ENCODE results near the gene ELFN1.

Gene ELFN1

DNA sequence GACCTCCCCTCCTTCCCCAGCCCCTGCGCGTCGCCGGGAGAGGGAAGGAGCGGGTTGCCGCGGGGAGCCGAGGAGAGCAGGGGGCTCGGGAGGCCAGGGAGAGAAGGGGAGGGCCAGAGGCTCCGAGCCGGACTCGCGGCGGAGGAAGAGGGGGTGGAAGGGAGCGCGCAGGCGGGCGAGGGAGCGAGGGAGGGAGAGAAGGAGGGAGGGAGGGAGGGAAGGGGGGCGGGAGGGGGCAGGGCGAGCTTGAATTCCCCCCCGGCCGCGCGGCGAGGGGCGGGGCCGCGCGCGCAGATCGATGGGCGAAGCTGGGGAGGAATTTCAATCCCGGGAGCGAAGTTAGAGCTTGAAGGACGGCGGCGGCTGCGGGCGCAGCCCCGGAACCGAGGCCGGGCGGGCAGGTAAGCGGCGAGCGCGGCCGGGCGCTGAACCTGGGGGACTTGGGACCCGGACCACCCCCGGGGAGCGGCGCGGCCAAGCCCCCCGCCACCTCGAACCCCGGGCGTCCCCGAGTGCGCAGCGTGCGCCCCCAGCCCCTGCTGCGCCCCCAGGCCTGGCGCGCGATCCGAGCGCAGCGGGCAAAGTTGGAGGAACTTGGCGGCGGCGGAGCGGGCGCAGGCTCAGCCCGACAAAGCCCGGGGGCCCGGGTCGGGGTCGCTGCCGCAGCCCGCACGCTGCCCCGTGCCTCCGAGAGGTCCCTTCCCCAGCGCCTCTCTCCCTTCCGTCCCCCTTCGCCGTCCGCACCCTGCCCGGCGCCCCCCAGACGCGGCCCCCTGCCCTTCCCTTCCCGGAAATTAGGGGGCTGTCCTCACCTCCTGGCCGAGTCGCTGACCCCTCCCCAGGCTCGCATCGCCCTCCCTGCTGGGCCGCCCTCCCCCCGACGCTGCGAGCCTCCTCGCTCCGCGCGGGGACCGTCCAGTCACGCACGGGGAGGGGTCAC, at the start of gene ELFN1:
TSS of gene ELFN1 (plus strand) at position 324 of the 940 bp plus-strand sequence. CDS start 74,320 bp downstream, outside the sequence.
- Mint-ChIP-seq H3K27ac (no peak within 1 kb of the TSS), H3K9me3 (no peaks in the 10 kb centered on the region), H3K4me3 (peak within 1 kb of the TSS; percentile 50), H3K27me3 (peaks cover 14% of the 10 kb centered on the region), H3K4me1 (peaks cover 6% of the 10 kb centered on the region), H3K36me3 (no peaks in the 10 kb centered on the region)
- no peak for ATAC-seq (ENCODE audit: low read depth)
- DNase-seq (ENCODE audit: low spot score in 2 of 2), result no peak

DNA sequence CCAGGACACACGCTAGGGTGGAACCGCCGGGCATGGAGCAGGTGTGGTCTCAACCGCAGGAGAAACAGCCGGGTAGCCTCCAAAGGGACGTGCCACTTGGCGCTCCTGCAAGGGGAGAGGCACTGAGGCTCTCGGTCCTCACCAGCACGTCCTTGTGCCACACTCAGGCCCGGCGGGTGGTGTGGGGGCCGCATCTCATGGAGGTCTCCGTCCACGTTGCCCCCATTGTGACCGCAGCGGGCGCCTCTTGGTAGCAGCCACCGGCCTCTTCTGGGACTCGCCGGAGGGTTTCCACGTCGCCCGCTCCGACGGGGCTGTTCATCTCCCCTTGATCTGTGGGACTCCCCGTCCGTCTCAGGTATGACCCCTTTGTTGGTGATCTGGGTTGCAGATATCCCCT, 49.2 kb upstream of the ELFN1 start:
- Mint-ChIP-seq H3K36me3 (no peaks in the 10 kb centered on the region), H3K9me3 (no peaks in the 10 kb centered on the region), H3K4me1 (peaks cover 3% of the 10 kb centered on the region), H3K4me3 (no peak overlapping the region), H3K27me3 (peaks cover 14% of the 10 kb centered on the region), H3K27ac (no peak overlapping the region)
- no peak for DNase-seq (ENCODE audit: low spot score in 2 of 2)
- no peak for ATAC-seq (ENCODE audit: low read depth)

DNA sequence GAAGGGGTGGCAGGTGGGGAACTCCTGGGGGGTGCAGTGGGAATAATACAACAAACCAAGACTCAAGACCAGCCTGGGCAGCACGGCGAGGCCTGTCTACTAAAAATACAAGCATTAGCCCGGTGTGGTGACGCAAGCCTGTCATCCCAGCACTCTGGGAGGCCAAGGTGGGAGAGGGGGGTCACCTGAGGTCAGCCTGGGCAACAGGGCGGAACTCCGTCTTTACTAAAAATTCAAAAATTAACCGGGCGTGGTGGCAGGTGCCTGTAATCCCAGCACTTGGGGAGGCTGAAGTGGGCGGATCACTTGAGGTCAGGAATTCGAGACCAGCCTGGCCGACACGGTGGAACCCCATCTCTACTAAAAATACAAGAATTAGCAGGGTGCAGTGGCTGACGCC, 48.4 kb upstream of the ELFN1 start:
- Mint-ChIP-seq H3K36me3 (peaks cover under 1% of the 10 kb centered on the region), H3K27ac (no peak overlapping the region), H3K4me3 (no peak overlapping the region), H3K27me3 (peaks cover 16% of the 10 kb centered on the region), H3K4me1 (peaks cover 3% of the 10 kb centered on the region), H3K9me3 (peaks cover 2% of the 10 kb centered on the region)
- DNase-seq (ENCODE audit: low spot score in 2 of 2), result no peak
- no peak for ATAC-seq (ENCODE audit: low read depth)

DNA sequence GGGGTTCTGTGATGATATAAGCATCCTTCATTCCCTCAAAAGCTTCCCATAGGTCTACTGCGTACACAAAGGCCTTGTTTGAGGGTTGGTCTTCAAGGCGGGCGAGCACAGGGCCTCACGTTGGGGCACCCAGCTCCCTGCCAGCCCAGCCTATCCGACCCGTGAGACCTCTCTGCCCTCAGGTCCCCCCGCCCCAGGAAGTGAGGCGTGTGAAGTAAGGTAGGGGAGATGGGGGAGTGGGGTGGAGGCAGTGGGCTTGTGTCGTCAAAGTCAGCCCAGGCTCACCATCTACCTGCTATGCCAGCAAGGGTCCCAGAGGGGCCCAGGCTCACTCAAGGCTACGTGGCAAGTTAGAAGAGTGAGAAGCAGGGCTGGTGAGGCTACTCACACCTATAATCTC, 47.6 kb upstream of the ELFN1 start:
- Mint-ChIP-seq H3K27me3 (peaks cover 17% of the 10 kb centered on the region), H3K4me3 (no peak overlapping the region), H3K4me1 (peaks cover 3% of the 10 kb centered on the region), H3K27ac (no peak overlapping the region), H3K9me3 (peaks cover 4% of the 10 kb centered on the region), H3K36me3 (peaks cover 1% of the 10 kb centered on the region)
- DNase-seq (ENCODE audit: low spot score in 2 of 2), result no peak
- no peak for ATAC-seq (ENCODE audit: low read depth)

DNA sequence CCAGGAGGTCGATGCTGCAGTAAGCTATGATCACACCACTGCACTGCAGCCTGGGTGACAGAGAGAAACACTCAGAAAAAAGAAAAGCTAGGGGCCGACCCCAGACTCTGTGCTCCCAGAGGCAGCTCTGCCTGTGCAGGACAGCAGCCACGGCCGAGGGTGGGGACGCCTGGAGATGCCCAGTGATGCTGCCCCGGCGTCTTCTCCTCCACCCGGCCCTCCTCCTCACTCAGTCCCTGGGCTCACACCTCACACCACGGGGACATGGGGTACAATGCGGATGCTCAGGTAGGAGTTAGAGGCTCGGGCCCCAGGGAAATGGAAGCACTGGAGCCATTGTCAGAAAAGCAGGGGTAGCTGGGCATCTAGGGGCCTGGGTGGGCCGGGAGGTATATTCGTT, 46.3 kb upstream of the ELFN1 start:
- H3K4me3 Mint-ChIP-seq, result no peak overlapping the region
- H3K27ac Mint-ChIP-seq, result no peak overlapping the region
- peaks cover 1% of the 10 kb centered on the region for H3K36me3 Mint-ChIP-seq
- H3K4me1 Mint-ChIP-seq, result peaks cover 4% of the 10 kb centered on the region
- peaks cover 11% of the 10 kb centered on the region for H3K27me3 Mint-ChIP-seq
- ATAC-seq (ENCODE audit: low read depth) (no peak), DNase-seq (ENCODE audit: low spot score in 2 of 2) (no peak)
- peaks cover 4% of the 10 kb centered on the region for H3K9me3 Mint-ChIP-seq

DNA sequence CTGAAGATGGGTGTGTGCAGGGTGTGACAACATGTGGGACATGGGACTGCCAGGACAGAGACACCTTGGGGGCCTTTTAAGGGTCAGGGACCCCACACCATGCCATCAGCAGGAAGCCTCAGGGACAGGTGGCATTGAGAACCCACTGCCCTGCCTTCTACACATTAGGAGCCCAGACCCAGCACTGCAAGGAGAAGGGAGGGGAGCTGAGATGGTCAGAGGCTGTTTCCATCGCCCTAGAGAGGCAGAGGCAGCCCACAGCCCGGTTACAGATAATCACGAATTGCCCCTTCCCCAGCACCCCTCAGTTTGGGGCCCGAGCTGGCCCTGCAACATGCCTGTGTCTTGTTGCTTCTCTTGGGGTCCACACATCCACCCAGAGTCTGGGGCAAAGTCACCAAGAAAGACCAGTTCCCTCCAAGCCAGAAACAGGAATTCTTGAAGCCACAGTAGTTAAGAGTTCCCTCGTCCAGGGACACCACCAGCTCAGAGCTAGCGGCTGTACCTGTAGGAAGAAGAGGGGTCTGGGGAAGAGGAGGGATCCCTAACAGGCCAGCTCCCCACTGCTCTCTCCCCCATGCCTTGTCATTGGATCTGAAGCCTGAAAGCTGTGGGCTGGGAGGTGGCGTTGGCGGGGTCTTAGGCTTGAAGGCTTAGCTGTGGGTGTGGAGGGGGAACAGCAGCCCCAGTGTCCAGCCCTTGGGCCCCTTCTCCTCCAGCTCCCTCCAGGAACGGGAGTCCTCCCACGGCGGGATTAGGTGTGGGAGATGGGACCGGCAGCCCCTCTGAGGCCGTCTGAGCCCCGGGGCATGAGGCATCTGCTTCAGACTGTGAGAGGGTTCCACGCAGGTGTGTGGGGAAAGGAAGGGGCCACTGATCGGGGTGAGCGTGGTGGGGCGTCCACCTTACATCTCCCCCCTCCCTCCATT, 44.8 kb upstream of the ELFN1 start:
- no peak for DNase-seq (ENCODE audit: low spot score in 2 of 2)
- Mint-ChIP-seq H3K4me3 (no peak overlapping the region), H3K27me3 (peaks cover 8% of the 10 kb centered on the region), H3K27ac (no peak overlapping the region), H3K9me3 (peaks cover 6% of the 10 kb centered on the region), H3K36me3 (peaks cover 1% of the 10 kb centered on the region), H3K4me1 (peaks cover 3% of the 10 kb centered on the region)
- no peak for ATAC-seq (ENCODE audit: low read depth)

DNA sequence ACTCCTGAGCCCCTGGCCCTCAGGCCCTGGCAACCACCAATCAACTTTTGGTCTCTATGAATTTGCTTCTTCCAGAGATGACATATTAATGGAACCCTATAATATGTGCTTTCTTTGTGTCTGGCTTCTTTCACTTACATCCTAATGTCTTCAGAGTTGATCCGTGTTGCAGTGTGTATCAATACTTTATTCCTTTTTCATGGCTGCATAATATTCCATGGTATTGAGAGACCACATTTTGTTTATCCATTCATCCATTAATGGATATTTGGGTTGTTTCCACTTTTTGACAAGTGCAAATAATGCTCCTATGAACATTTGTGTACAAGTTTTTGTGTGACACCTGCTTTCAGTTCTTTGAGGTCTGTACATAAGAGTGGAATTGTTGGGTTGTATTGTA, 43.3 kb upstream of the ELFN1 start:
- peaks cover 12% of the 10 kb centered on the region for H3K9me3 Mint-ChIP-seq
- DNase-seq (ENCODE audit: low spot score in 2 of 2) (no peak), ATAC-seq (ENCODE audit: low read depth) (no peak)
- peaks cover 18% of the 10 kb centered on the region for H3K27me3 Mint-ChIP-seq
- no peak overlapping the region for H3K27ac Mint-ChIP-seq
- peaks cover 3% of the 10 kb centered on the region for H3K4me1 Mint-ChIP-seq
- H3K36me3 Mint-ChIP-seq, result peaks cover 5% of the 10 kb centered on the region
- H3K4me3 Mint-ChIP-seq, result no peak overlapping the region

DNA sequence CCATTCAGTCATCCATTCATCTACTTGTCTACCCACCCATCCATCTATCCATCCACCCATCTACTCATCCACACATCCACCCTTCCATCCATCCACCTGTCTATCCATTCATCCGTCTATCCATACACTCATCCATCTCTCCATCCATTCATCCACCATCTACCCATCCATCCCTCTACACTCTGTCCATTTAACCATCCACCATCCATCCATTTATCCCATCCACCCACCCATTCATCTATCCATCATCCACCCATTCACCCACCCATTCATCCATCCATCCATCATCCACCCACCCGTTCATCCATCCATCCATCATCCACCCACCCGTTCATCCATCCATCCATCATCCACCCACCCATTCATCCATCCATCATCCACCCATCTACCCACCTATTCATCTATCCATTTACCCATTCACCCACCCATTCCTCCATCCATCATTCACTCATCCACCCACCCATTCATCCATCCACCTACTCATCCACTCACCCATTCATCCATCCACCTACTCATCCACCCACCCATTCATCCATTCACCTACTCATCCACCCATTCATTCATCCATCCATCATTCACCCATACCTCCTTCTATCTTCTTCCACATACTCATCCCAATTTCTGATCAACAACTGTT, 39.3 kb upstream of the ELFN1 start:
- H3K27me3 Mint-ChIP-seq, result peaks cover 23% of the 10 kb centered on the region
- H3K36me3 Mint-ChIP-seq, result peaks cover 9% of the 10 kb centered on the region
- H3K4me1 Mint-ChIP-seq, result peaks cover 3% of the 10 kb centered on the region
- peaks cover 15% of the 10 kb centered on the region for H3K9me3 Mint-ChIP-seq
- no peak overlapping the region for H3K27ac Mint-ChIP-seq
- H3K4me3 Mint-ChIP-seq, result no peak overlapping the region
- DNase-seq (ENCODE audit: low spot score in 2 of 2) (no peak), ATAC-seq (ENCODE audit: low read depth) (no peak)

DNA sequence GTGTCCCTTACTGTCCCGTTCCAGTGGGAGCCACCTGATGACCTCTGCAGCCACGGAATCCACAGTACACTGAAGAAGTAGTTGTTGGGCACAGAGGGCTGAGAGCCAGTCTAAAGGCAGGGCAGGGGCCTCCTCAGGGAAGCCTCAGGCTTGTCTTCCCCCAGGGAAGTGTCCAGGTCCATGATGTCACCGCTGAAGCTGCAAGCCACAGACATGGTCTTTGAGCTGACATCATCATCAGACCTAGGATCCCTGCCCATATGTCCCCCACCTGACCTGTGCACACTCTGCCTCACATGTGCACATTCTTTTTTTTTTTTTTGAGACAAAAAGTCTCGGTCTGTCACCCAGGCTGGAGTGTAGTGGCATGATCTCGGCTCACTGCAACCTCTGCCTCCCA, 38.4 kb upstream of the ELFN1 start:
- H3K9me3 Mint-ChIP-seq, result peaks cover 13% of the 10 kb centered on the region
- H3K4me3 Mint-ChIP-seq, result no peak overlapping the region
- H3K27ac Mint-ChIP-seq, result no peak overlapping the region
- peaks cover 22% of the 10 kb centered on the region for H3K27me3 Mint-ChIP-seq
- H3K4me1 Mint-ChIP-seq, result peaks cover 3% of the 10 kb centered on the region
- DNase-seq (ENCODE audit: low spot score in 2 of 2) (no peak), ATAC-seq (ENCODE audit: low read depth) (no peak)
- H3K36me3 Mint-ChIP-seq, result peaks cover 9% of the 10 kb centered on the region

DNA sequence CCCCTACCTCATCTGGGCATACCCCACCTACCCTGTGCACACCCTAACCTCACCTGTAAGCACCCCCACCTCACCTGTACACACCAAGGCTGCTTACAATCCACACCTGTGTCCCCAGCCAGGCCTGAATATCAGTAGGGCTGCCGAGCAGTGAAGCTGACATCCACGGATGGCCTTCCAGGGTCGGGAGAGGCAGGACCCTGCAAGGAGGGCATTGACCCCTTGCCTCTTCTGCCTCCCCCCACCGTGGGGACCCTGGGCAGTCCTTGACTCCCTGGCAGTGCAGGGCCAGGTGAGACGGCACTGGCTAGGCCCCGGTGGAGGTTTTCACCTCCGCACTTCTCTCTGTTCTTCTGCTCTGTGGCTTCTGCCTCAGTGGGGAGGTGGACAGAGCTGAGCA, 37.6 kb upstream of the ELFN1 start:
- peaks cover 8% of the 10 kb centered on the region for H3K36me3 Mint-ChIP-seq
- peaks cover 15% of the 10 kb centered on the region for H3K9me3 Mint-ChIP-seq
- DNase-seq (ENCODE audit: low spot score in 2 of 2) (no peak), ATAC-seq (ENCODE audit: low read depth) (no peak)
- H3K27me3 Mint-ChIP-seq, result peaks cover 19% of the 10 kb centered on the region
- H3K27ac Mint-ChIP-seq, result no peak overlapping the region
- no peak overlapping the region for H3K4me3 Mint-ChIP-seq
- H3K4me1 Mint-ChIP-seq, result peaks cover 2% of the 10 kb centered on the region

DNA sequence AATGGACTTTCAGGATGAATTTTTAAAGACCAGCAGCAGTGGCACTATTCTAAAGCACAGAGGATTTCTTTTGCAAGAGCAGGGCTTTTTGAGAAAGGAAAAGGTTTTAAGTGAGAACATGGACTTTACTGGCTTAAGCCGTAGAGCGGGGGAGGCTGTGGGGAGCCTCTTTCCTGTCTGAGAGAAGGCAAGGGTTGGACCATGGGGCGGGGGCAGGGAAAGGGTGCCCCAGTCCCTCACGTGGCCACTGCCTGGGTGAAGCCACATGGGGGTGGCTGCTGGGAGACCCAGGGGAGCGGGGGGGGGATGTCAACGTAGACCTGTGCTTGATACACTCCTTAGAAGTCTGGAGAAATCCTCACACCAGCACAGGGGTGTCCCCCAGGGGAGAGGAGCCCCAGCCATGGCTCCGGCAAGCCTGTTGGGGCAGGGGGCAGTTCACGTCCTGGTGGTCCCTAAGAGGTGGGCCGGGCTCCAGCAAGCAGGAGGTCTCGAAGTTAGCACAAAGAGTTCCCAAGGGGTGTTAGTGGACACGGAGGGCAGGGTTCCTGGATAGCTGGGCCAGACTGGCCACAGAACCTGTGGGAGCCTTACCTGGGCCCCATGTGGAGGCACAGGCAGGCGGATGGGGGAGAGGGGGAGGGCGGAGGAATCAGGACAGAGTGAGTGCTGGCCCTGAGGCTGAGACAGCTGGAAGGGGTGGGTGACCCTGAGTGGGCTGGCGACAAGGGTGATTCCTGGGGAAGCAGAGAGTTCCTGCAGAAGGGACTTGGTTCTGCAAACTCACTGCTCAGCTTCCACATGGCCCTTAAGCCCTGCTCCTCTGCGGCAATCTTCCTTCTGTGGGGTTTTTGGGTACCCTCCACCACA, 36.9 kb upstream of the ELFN1 start:
- H3K27me3 Mint-ChIP-seq, result peaks cover 18% of the 10 kb centered on the region
- H3K27ac Mint-ChIP-seq, result no peak overlapping the region
- H3K36me3 Mint-ChIP-seq, result peaks cover 8% of the 10 kb centered on the region
- H3K4me1 Mint-ChIP-seq, result no peaks in the 10 kb centered on the region
- no peak overlapping the region for H3K4me3 Mint-ChIP-seq
- ATAC-seq (ENCODE audit: low read depth) (no peak), DNase-seq (ENCODE audit: low spot score in 2 of 2) (no peak)
- H3K9me3 Mint-ChIP-seq, result peaks cover 15% of the 10 kb centered on the region

DNA sequence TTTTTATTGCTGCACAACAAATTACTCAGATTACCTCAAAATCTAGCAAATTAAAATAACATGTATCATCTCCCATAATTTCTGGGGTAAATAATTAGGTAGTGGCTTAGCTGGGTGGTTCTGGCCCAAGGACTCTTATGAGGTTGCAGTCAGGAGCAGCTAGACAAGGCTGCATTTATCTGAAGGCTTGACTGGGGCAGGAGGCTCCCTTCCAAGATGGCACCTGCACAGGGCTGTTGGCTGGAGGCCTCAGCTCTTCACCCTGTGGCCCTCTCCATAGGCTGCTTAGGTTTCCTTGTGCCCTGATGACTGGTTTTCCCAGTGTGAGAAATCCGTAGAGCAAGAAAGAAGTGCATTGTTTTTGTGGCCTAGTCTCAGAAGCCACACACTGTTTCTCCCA, 34.7 kb upstream of the ELFN1 start:
- no peak overlapping the region for H3K27ac Mint-ChIP-seq
- peaks cover 10% of the 10 kb centered on the region for H3K36me3 Mint-ChIP-seq
- peaks cover 18% of the 10 kb centered on the region for H3K27me3 Mint-ChIP-seq
- DNase-seq (ENCODE audit: low spot score in 2 of 2) (no peak), ATAC-seq (ENCODE audit: low read depth) (no peak)
- peaks cover 14% of the 10 kb centered on the region for H3K9me3 Mint-ChIP-seq
- no peak overlapping the region for H3K4me3 Mint-ChIP-seq
- H3K4me1 Mint-ChIP-seq, result no peaks in the 10 kb centered on the region

DNA sequence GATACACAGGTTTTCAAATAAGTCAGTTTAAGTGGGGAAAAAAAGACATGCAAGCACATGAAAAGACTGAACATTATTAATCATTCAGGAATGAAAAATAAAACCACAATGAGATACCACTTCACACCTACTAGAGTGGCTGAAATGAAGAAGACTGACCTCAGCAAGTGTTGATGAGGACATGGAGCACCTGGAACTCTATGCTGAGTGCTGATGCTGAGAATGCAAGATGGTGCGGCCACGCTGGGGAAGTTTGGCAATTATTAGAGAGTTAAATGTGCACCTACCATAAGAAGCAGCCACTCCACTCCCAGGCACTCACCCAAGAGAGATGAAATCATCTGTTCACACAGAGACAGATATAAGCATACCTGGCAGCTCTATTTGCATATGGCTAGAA, 32.9 kb upstream of the ELFN1 start:
- ATAC-seq (ENCODE audit: low read depth), result no peak
- Mint-ChIP-seq H3K27me3 (peaks cover 11% of the 10 kb centered on the region), H3K27ac (no peak overlapping the region), H3K36me3 (peaks cover 6% of the 10 kb centered on the region), H3K4me1 (no peaks in the 10 kb centered on the region), H3K4me3 (no peak overlapping the region), H3K9me3 (peaks cover 8% of the 10 kb centered on the region)
- no peak for DNase-seq (ENCODE audit: low spot score in 2 of 2)
